Measurements from ENCODE around the gene CLDND1.

CLDND1 gene

GRCh38 chr3:98551236-98551635 is 28.5 kb upstream of the CLDND1 start:
- no peak for DNase-seq

- no peak for DNase-seq
Measured at GRCh38 chr3:98550833-98551232, 28.1 kb upstream of the CLDND1 start.

- no peak for DNase-seq
Measured at GRCh38 chr3:98548544-98548943, 25.8 kb upstream of the CLDND1 start.

GRCh38 chr3:98545940-98546339 is 23.2 kb upstream of the CLDND1 start:
- DNase-seq, result no peak

- no peak for DNase-seq
Measured at GRCh38 chr3:98542623-98543022, 19.9 kb upstream of the CLDND1 start.

GRCh38 chr3:98541695-98542094 is 19.0 kb upstream of the CLDND1 start:
- no peak for DNase-seq

DNA sequence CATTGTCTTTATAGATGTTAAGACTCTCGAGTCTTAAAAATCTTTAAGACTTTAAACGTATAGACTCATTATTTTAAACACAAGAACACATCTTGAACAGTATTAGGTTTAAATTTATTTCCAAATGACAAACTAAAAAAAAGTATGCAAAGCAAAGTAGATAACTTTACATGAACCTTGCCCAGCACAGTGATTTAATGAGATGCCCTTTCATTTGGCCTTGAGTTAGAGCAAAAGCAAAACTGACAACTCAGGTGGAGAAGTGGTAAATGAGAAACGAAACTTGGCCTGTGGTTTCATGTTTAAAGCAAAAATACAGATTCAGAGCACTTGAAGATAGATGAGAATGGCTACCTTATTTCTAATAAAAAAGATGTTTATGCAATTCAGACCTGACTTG is 17.6 kb upstream of the CLDND1 start:
- no peak for DNase-seq

GRCh38 chr3:98536456-98537017 is 13.8 kb upstream of the CLDND1 start:
- no peak for DNase-seq

DNA sequence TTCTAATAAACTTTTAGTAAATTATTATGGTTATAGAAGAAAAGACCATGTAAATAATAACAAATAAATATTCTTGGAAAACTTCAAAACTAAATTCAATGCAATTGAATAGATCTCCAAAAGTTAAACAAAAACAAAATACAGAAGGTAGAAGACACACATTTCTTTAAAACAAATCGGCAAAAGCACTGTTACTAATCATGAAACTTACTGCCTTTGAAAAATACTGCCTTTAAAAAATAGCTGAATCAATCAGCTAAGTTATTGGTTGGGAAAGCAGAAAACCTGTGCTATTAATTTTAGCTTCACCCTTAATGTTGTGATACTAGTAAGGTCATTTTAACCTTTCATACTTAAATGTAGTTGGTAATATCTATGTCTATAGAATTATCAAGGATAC is 12.0 kb upstream of the CLDND1 start:
- DNase-seq, result no peak

- no peak for DNase-seq
Measured at GRCh38 chr3:98534168-98534567, 11.5 kb upstream of the CLDND1 start.

- DNase-seq, result no peak
Measured at GRCh38 chr3:98532709-98533571, 10.2 kb upstream of the CLDND1 start.

DNA sequence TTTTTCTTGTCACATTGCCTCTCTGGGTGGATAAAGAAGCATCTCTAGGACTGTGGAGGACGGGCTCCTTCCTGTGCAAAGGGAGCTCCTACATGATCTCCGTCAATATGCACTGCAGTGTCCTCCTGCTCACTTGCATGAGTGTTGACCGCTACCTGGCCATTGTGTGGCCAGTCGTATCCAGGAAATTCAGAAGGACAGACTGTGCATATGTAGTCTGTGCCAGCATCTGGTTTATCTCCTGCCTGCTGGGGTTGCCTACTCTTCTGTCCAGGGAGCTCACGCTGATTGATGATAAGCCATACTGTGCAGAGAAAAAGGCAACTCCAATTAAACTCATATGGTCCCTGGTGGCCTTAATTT is 9.6 kb upstream of the CLDND1 start:
- DNase-seq, result no peak

DNA sequence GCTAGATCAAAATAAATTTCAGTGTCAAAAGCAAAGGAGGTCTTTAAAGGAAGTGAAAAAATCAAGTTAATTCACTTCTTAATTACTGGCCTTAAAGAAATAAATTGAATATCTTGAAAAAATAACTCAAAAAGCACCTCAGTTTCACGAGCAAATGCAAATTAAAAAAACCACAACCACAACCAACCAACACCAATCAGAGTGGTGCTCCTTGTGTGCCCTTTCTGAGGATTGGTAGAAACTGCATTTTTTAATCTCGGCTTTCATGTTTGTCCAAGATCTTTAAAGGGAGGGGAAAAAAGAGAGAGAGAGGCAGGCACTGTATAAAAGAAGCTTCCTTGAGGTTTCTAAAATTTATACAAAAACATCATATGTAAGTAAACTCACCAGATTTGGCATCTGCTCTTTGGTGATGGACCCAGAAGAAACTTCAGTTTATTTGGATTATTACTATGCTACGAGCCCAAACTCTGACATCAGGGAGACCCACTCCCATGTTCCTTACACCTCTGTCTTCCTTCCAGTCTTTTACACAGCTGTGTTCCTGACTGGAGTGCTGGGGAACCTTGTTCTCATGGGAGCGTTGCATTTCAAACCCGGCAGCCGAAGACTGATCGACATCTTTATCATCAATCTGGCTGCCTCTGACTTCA is 9.0 kb upstream of the CLDND1 start, which contains the start of gene GPR15:
TSS of gene GPR15 (plus strand) at position 357 of the 653 bp plus-strand sequence. CDS start at position 413, 56 bp downstream.
- DNase-seq, result no peak

GRCh38 chr3:98530676-98531075 is 8.0 kb upstream of the CLDND1 start:
- DNase-seq, result no peak

DNA sequence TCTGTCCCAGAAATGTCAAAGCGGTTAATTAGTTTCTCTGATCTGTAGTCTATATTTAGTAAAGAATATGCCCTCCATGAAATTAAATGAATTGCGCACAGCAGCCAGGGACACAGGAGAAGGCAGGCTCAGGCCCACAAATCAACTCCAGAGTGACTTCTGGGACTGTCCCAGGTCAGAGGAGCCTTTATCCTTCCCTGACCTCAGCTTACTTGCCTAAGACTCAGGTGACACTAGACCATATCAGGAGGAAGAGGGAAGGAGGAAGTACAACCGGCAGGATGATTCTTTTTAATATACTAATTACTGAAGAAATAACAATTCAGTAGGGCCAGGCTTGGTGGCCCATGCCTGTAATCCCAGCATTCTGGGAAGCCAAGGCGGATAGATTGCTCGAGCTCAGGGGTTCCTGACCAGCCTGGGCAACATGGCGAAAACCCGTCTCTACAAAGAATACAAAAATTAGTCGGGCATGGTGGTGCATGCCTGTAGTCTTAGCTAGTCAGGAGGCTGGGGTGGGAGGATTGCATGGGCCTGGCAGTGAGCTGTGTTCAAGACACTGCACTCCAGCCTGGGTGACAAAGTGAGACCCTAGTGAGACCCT is 7.3 kb upstream of the CLDND1 start:
- DNase-seq, result no peak

DNA sequence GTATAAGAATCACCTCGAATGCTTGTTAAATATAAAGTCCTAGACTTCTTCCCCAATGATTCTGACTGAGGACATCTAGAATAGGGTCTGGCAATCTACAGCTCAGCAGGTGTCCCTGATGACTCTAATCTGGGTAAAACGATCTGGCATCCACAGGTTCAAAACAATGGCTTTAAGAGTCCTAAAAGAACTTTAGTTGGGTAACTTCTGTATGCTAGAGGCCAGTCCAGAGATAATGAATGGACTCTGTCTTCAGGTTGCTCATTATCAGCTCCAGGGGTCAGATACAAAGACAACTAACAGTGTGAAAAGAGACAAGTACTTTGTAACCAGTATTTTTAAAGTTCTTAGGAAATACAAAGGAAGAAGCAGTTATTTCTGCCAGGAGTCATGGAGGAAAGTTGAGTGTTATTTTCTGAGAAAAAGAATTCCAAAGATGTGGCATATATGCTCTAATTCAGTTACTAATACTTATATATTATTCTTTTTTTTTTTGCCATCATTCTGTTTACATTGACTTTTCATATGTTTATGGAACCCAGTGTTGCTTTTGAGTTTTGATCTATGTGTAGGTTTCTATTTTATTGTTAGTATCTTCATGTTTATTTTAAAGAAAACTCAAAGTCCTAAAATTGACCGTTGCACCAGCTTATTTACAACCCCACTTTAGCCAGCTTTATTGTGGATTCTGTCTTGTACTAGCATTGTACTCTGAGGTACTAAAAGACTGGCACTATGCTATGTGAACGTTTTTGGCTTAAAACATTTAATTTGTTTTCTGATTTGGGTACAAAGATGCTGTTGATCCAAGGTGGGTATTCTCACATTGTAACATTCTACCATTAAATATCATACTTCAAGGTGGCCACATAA is 6.0 kb upstream of the CLDND1 start:
- no peak for DNase-seq

DNA sequence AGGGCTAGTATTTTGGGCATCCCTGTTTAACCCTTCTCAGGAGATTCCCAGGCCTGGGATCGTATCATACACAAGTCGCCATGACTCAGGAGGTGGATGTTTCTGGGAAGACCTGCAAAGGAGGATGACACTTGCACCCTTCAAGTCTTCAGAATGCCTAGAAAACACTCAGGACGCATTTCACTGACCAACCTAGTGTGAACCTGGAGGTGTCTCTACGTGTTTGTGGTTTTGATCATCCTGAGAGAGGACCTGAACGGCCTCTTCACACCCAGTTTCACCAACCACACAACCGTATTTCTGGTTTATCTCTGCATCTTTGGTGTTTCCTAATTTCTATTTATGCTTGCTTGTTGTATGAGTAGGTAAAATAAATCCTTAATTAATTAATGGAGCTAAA is 2.8 kb upstream of the CLDND1 start:
- no peak for DNase-seq

DNA sequence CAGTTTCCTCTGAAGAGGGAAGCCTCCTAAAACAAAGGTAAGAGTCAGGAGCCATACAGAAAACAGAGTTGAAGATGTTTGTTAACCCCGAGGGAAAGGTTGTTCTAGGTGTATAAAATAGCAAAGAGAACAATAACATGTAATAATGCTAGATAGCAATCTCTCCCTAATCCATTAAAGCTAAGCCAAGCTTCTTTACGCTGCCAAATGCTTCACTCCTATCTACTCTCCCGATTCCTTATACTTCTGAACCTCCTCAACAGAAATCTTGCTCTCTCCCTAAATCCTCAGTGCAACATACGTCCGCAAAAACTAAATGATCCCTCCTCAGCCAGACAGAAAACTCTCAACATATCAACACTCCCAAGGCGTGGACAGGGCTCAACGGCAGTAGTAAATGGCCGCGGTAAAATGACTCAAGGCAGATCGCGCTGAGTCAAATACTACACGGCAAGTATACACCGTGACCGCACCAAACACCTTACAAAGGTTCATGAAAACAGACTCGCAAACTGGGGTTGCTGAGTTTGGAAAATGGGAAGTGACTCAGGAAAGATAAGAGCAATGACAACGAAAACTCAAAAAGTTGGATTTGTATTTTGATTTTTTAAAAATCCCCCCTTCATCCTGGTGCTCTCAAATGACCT is 682 bp downstream of the CLDND1 start:
- no peak for DNase-seq

GRCh38 chr3:98519351-98519750 is 3.4 kb downstream of the CLDND1 start:
- no peak for DNase-seq

- DNase-seq, result no peak
Measured at GRCh38 chr3:98518816-98519215, 3.9 kb downstream of the CLDND1 start.

- DNase-seq, result no peak
Measured at GRCh38 chr3:98514948-98515347, 7.8 kb downstream of the CLDND1 start.

GRCh38 chr3:98513736-98514135 is 9.0 kb downstream of the CLDND1 start:
- DNase-seq, result no peak
